ENCODE measurements around the gene TWSG1.
"Not testable (repeated sequence)": the region's sequence is repeated elsewhere in the genome, so short reads cannot be mapped to it uniquely, and the experiment has no call there.

TWSG1 gene

DNA sequence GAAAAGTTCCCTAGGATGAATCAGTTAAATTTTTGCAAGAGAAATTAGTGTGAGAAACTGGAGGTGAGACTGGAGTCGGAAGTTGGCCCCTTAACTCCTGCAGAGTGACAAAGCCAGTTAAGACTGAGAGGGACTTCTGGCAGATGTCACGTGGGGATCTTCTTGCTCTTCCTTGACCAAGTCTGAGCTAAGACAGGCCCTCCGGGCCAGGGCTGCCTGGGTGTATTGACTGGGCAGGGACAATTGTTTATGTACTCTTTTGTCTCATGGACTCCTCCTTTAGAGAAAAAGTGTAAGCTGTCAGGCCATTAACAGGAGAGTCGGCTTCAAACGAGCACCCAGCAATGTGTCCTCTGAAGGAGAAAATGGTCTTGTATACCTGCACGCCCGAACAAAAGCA lies 92.2 kb downstream of the TWSG1 start:
- Mint-ChIP-seq H3K4me3 (no peak overlapping the region), H3K36me3 (ENCODE audit: low read depth) (no peaks in the 10 kb centered on the region), H3K9me3 (peaks cover 3% of the 10 kb centered on the region), H3K27me3 (ENCODE audit: low read depth) (no peaks in the 10 kb centered on the region), H3K27ac (peak overlapping the region in 1 of 3 experiments; percentile 36), H3K4me1 (peaks cover 9% of the 10 kb centered on the region)
- TF ChIP-seq, protein P1, sequence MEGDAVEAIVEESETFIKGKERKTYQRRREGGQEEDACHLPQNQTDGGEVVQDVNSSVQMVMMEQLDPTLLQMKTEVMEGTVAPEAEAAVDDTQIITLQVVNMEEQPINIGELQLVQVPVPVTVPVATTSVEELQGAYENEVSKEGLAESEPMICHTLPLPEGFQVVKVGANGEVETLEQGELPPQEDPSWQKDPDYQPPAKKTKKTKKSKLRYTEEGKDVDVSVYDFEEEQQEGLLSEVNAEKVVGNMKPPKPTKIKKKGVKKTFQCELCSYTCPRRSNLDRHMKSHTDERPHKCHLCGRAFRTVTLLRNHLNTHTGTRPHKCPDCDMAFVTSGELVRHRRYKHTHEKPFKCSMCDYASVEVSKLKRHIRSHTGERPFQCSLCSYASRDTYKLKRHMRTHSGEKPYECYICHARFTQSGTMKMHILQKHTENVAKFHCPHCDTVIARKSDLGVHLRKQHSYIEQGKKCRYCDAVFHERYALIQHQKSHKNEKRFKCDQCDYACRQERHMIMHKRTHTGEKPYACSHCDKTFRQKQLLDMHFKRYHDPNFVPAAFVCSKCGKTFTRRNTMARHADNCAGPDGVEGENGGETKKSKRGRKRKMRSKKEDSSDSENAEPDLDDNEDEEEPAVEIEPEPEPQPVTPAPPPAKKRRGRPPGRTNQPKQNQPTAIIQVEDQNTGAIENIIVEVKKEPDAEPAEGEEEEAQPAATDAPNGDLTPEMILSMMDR (IDR thresholded peaks at IDR 0.05; ENCODE audit: unreplicated experiment in 3 of 3) = no peak

DNA sequence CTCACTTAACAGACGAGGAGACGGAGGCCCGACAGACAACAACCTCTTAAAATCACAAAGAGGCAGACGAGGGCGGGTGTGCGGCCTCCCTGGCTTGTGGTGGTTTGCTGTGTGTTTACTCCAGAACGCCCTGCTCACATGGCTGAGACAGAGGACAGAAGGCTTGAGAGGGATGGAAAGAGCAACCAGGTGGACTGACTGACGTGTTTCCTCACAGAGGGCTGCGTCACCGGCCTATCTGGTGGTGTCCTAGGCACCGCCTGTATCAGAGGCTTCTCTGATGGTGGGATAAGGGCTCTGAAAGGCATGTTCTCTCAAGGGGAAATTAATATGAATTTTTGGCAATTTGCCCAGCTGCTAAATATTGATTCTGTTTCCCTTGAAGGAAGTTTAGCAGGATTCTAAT lies 93.7 kb downstream of the TWSG1 start:
- H3K36me3 Mint-ChIP-seq (ENCODE audit: low read depth) = no peaks in the 10 kb centered on the region
- no peaks in the 10 kb centered on the region for H3K27me3 Mint-ChIP-seq (ENCODE audit: low read depth)
- H3K4me1 Mint-ChIP-seq = peaks cover 12% of the 10 kb centered on the region
- H3K27ac Mint-ChIP-seq = no peak overlapping the region
- H3K4me3 Mint-ChIP-seq = no peak overlapping the region
- peaks cover 4% of the 10 kb centered on the region for H3K9me3 Mint-ChIP-seq
- TF ChIP-seq, protein P1 (IDR thresholded peaks at IDR 0.05; ENCODE audit: unreplicated experiment in 3 of 3) = no peak

DNA sequence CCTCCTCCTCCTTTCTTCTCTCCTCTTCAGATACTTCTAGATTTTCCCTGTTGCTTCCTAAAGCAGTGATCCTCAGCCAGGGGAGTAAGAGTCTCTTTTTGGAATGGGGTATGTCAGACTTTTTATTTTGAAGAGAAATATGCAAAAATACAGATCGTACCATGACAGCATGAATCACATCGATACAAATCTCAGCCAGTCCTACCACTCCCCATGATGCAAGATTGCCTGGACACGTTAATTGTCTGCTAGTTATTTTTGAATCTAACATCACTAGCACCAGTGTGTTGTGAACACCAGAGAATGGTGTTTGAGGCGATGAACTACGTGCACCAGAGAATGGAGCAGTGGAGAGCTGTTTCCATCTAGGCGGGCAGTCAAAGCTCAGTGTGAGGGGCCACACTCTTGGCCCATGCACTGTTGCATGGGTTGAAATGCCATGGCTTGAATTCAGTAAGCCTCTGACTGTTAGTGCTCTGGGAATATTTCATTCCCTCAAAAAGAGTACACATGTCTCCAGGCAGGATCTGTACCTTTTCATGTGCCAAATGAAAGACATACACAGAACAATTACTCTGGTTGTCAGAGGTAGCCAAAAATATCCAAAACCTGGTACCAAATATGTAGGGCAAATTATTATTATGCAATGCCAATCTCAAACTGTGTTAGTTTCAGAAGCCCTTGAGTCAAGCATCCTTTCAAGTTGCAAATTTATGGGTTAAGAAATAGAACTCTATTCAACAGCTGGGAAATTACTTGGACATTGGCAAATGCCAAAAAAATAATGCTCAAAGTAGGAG lies 94.5 kb downstream of the TWSG1 start:
- TF ChIP-seq, protein P1 (IDR thresholded peaks at IDR 0.05; ENCODE audit: unreplicated experiment in 3 of 3) = no peak
- Mint-ChIP-seq H3K36me3 (ENCODE audit: low read depth) (no peaks in the 10 kb centered on the region), H3K4me3 (no peak overlapping the region), H3K27me3 (ENCODE audit: low read depth) (no peaks in the 10 kb centered on the region), H3K4me1 (peaks cover 19% of the 10 kb centered on the region), H3K9me3 (peaks cover 6% of the 10 kb centered on the region), H3K27ac (no peak overlapping the region)

DNA sequence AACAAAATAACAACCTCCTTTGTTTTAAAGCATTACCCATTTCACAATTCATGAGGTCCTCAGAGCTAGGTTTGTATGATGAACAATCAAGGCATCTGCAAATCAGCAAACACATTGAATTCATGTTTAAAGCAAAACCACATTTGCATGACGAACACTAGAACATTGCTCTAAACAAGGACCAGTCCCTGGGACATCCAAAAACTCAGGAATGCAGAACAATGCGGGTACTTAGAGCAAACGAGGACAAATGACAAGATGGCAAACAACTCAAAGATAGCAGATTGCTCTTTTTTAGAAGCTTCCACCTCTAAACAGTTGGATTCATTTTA lies 95.1 kb downstream of the TWSG1 start:
- Mint-ChIP-seq H3K27ac (no peak overlapping the region), H3K36me3 (ENCODE audit: low read depth) (no peaks in the 10 kb centered on the region), H3K4me3 (no peak overlapping the region), H3K9me3 (peaks cover 6% of the 10 kb centered on the region), H3K27me3 (ENCODE audit: low read depth) (no peaks in the 10 kb centered on the region), H3K4me1 (peaks cover 23% of the 10 kb centered on the region)
- TF ChIP-seq, protein P1 (IDR thresholded peaks at IDR 0.05; ENCODE audit: unreplicated experiment in 3 of 3) = no peak

DNA sequence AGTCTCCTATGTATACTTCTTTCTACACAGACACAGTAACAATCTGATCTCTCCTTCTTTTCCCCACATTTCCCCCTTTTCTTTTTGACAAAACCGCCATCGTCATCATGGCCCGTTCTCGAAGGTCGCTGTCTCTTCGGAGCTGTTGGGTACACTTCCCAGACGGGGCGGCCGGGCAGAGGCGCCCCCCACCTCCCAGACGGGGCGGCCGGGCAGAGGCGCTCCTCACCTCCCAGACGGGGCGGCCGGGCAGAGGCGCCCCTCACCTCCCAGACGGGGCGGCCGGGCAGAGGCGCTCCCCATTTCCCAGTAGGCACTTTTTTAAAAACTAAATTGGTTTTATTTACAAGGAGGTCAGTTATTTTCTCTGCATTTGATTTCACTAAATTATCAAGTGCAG lies 95.7 kb downstream of the TWSG1 start:
- not testable (repeated sequence) for H3K36me3 Mint-ChIP-seq (ENCODE audit: low read depth); H3K27ac Mint-ChIP-seq; H3K27me3 Mint-ChIP-seq (ENCODE audit: low read depth); H3K4me3 Mint-ChIP-seq; H3K9me3 Mint-ChIP-seq
- peaks cover 27% of the 10 kb centered on the region for H3K4me1 Mint-ChIP-seq

DNA sequence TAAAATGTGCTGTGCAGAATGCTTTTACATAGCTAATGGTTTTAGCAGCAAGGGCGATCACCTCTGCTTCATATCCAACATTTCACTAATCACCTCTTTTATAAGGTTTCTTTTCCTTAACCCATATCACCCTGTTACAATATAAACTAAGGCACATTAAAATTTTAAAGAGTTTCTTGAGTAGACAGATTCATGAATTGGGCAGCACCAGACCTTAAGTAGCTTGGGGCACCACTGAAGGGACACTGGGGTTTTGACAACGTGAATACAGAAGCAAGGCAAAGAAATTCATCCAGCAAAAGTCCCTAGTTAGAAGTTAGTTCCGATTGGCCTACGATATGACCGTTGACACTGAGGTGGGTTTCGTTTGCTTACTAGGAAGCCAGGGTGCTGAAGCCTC lies 96.7 kb downstream of the TWSG1 start:
- no peaks in the 10 kb centered on the region for H3K27me3 Mint-ChIP-seq (ENCODE audit: low read depth)
- H3K4me1 Mint-ChIP-seq = peaks cover 31% of the 10 kb centered on the region
- TF ChIP-seq, protein P1 (IDR thresholded peaks at IDR 0.05; ENCODE audit: unreplicated experiment in 3 of 3) = no peak
- peak overlapping the region in 1 of 3 experiments; percentile 46 for H3K27ac Mint-ChIP-seq
- H3K36me3 Mint-ChIP-seq (ENCODE audit: low read depth) = no peaks in the 10 kb centered on the region
- peaks cover 6% of the 10 kb centered on the region for H3K9me3 Mint-ChIP-seq
- no peak overlapping the region for H3K4me3 Mint-ChIP-seq

DNA sequence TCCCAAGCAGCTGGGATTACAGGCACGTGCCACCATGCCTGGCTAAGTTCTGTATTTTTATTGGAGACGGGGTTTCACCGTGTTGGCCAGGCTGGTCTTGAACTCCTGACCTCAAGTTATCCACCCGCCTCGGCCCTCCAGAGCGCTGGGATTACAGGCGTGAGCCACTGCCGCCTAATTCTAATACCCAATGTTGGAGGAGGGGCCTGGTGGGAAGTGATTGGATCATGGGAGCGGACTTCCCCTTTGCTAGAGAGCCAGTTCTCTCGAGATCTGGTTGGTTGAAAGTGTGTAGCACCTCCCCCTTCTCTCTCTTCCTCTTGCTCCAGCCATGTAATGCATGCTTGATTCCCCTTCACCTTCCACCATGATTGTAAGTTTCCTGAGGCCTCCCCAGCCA lies 98.5 kb downstream of the TWSG1 start:
- not testable (repeated sequence) for H3K27me3 Mint-ChIP-seq (ENCODE audit: low read depth); H3K9me3 Mint-ChIP-seq; H3K36me3 Mint-ChIP-seq (ENCODE audit: low read depth)
- peak overlapping the region; percentile 96 to 97 (median 97) for H3K27ac Mint-ChIP-seq
- peak overlapping the region in 1 of 3 experiments; percentile 63 for H3K4me3 Mint-ChIP-seq
- H3K4me1 Mint-ChIP-seq = peaks cover 41% of the 10 kb centered on the region

Measured in nephron (organoid).